ENCODE results near the gene CEP68. TPM values are rescaled to one million over a fixed set of nuclear protein-coding genes. Genes with fewer than 3 reads are reported as not detected.

Gene CEP68
- total and polyA plus RNA-seq, 7 experiments from 2014 or later = 8.5 to 52.0 (median 25.6) TPM

- H3K27me3 ChIP-seq (ENCODE audit: control insufficient read depth in 2 of 2, insufficient read depth in 2 of 2, low read length in 2 of 2) = no peaks in the 10 kb centered on the region
- no peak for ATAC-seq
- no peak overlapping the region for H3K4me3 ChIP-seq (ENCODE audit: low read length)
- ChIA-PET POLR2A (interaction anchor here (1.1 to 2.3 kb wide), 3 partner anchors 10 to 62 kb away, joined by 3 to 16 read pairs (median 5); partner anchors contain the start of gene RAB1A), CTCF (interaction anchor here (0.7 to 0.8 kb wide), 2 partner anchors 28 to 150 kb away, joined by 3 read pairs; no protein-coding TSS in a partner anchor)
- Mint-ChIP-seq H3K4me1 (peaks cover 21 to 49% (median 38%) of the 10 kb centered on the region in 7 donors), H3K4me3 (peak overlapping the region in 8 of 10 donors; percentile 1 to 72 (median 56)), H3K27ac (peak overlapping the region; percentile 44 to 95 (median 85)), H3K9me3 (no peaks in the 10 kb centered on the region), H3K27me3 (no peaks in the 10 kb centered on the region), H3K36me3 (peaks cover 0 to 12% (median 0%) of the 10 kb centered on the region in 5 donors)
- H3K9me3 ChIP-seq (ENCODE audit: control insufficient read depth in 2 of 3, low read length in 3 of 3) = no peaks in the 10 kb centered on the region
- H3K27ac ChIP-seq (ENCODE audit: low read depth, low read length) = no peak overlapping the region
- DNase-seq = peak in 2 of 9 donors; percentile 11 to 20
- intact Hi-C loops (cut with micrococcal nuclease) = loop anchor here in 1 of 2 donors (1.0 kb wide), 1 partner anchor 11 kb away; no protein-coding TSS in a partner anchor
- H3K36me3 ChIP-seq (ENCODE audit: control insufficient read depth in 2 of 3, insufficient read depth in 3 of 3, low read length in 3 of 3) = peaks cover 0 to 38% (median 6%) of the 10 kb centered on the region in 3 experiments
- H3K4me1 ChIP-seq (ENCODE audit: control insufficient read depth in 2 of 2, insufficient read depth in 2 of 2, low read length in 2 of 2) = peaks cover 0 to 25% of the 10 kb centered on the region in 2 donors
Measured at GRCh38 chr2:65067806-65068553, 11.8 kb downstream of the CEP68 start.

- Histone ChIP-seq H3K4me1 (ENCODE audit: control insufficient read depth in 2 of 2, insufficient read depth in 2 of 2, low read length in 2 of 2) (peaks cover 0 to 25% of the 10 kb centered on the region in 2 donors), H3K27me3 (ENCODE audit: control insufficient read depth in 2 of 2, insufficient read depth in 2 of 2, low read length in 2 of 2) (no peaks in the 10 kb centered on the region), H3K4me3 (ENCODE audit: low read length) (no peak overlapping the region), H3K36me3 (ENCODE audit: control insufficient read depth in 2 of 3, insufficient read depth in 3 of 3, low read length in 3 of 3) (peaks cover 0 to 52% (median 9%) of the 10 kb centered on the region in 3 experiments), H3K9me3 (ENCODE audit: control insufficient read depth in 2 of 3, low read length in 3 of 3) (no peaks in the 10 kb centered on the region), H3K27ac (ENCODE audit: low read depth, low read length) (no peak overlapping the region)
- no peaks in the 10 kb centered on the region for H3K27me3 Mint-ChIP-seq
- H3K27ac Mint-ChIP-seq = peak overlapping the region in 5 of 9 donors; percentile 51 to 91 (median 59)
- peaks cover 0 to 20% (median 0%) of the 10 kb centered on the region in 5 donors for H3K36me3 Mint-ChIP-seq
- ATAC-seq (no peak), DNase-seq (no peak)
- POLR2A ChIA-PET = no interaction called here
- no peaks in the 10 kb centered on the region for H3K9me3 Mint-ChIP-seq
- H3K4me1 Mint-ChIP-seq = peaks cover 19 to 35% (median 26%) of the 10 kb centered on the region in 7 donors
- CTCF ChIA-PET = no interaction called here
- intact Hi-C loops (cut with micrococcal nuclease) = no loop called here
- H3K4me3 Mint-ChIP-seq = no peak overlapping the region
Measured at GRCh38 chr2:65069439-65069824, 13.2 kb downstream of the CEP68 start.

GRCh38 chr2:65070172-65070830, 14.1 kb downstream of the CEP68 start:
- Mint-ChIP-seq H3K27me3 (no peaks in the 10 kb centered on the region), H3K27ac (peak overlapping the region in 6 of 9 donors; percentile 38 to 81 (median 61)), H3K4me1 (peaks cover 13 to 26% (median 20%) of the 10 kb centered on the region in 7 donors), H3K9me3 (no peaks in the 10 kb centered on the region), H3K4me3 (no peak overlapping the region), H3K36me3 (peaks cover 0 to 20% (median 0%) of the 10 kb centered on the region in 5 donors)
- no peak for ATAC-seq
- H3K27me3 ChIP-seq (ENCODE audit: control insufficient read depth in 2 of 2, insufficient read depth in 2 of 2, low read length in 2 of 2) = no peaks in the 10 kb centered on the region
- no peak overlapping the region for H3K27ac ChIP-seq (ENCODE audit: low read depth, low read length)
- no peaks in the 10 kb centered on the region for H3K9me3 ChIP-seq (ENCODE audit: control insufficient read depth in 2 of 3, low read length in 3 of 3)
- intact Hi-C loops (cut with micrococcal nuclease) = no loop called here
- H3K4me1 ChIP-seq (ENCODE audit: control insufficient read depth in 2 of 2, insufficient read depth in 2 of 2, low read length in 2 of 2) = peaks cover 0 to 20% of the 10 kb centered on the region in 2 donors
- no peak for DNase-seq
- CTCF ChIA-PET = interaction anchor here (0.9 to 1.0 kb wide), 2 partner anchors 32 to 153 kb away, joined by 3 read pairs; no protein-coding TSS in a partner anchor
- H3K36me3 ChIP-seq (ENCODE audit: control insufficient read depth in 2 of 3, insufficient read depth in 3 of 3, low read length in 3 of 3) = peaks cover 0 to 59% (median 9%) of the 10 kb centered on the region in 3 experiments
- no peak overlapping the region for H3K4me3 ChIP-seq (ENCODE audit: low read length)
- POLR2A ChIA-PET = no interaction called here

- POLR2A ChIA-PET = no interaction called here
Measured at GRCh38 chr2:65070856-65071255, 14.6 kb downstream of the CEP68 start.

GRCh38 chr2:65071499-65072180, 15.4 kb downstream of the CEP68 start:
- no peak for ATAC-seq
- CTCF ChIA-PET = interaction anchor here (0.7 to 1.1 kb wide), 2 partner anchors 15 to 97 kb away, joined by 3 read pairs; no protein-coding TSS in a partner anchor
- no peaks in the 10 kb centered on the region for H3K9me3 Mint-ChIP-seq
- Histone ChIP-seq H3K27ac (ENCODE audit: low read depth, low read length) (no peak overlapping the region), H3K4me1 (ENCODE audit: control insufficient read depth in 2 of 2, insufficient read depth in 2 of 2, low read length in 2 of 2) (peaks cover 0 to 14% of the 10 kb centered on the region in 2 donors), H3K27me3 (ENCODE audit: control insufficient read depth in 2 of 2, insufficient read depth in 2 of 2, low read length in 2 of 2) (no peaks in the 10 kb centered on the region), H3K4me3 (ENCODE audit: low read length) (no peak overlapping the region), H3K36me3 (ENCODE audit: control insufficient read depth in 2 of 3, insufficient read depth in 3 of 3, low read length in 3 of 3) (peaks cover 0 to 71% (median 9%) of the 10 kb centered on the region in 3 experiments), H3K9me3 (ENCODE audit: control insufficient read depth in 2 of 3, low read length in 3 of 3) (no peaks in the 10 kb centered on the region)
- H3K27me3 Mint-ChIP-seq = no peaks in the 10 kb centered on the region
- H3K4me1 Mint-ChIP-seq = peaks cover 13 to 20% (median 19%) of the 10 kb centered on the region in 7 donors
- DNase-seq = no peak
- intact Hi-C loops (cut with micrococcal nuclease) = no loop called here
- H3K27ac Mint-ChIP-seq = peak overlapping the region in 5 of 9 donors; percentile 28 to 59 (median 41)
- POLR2A ChIA-PET = no interaction called here
- peaks cover 0 to 23% (median 0%) of the 10 kb centered on the region in 5 donors for H3K36me3 Mint-ChIP-seq
- H3K4me3 Mint-ChIP-seq = no peak overlapping the region

More at GRCh38 chr2:65070856-65071255, 14.6 kb downstream of the CEP68 start:
- H3K9me3 ChIP-seq (ENCODE audit: control insufficient read depth in 2 of 3, low read length in 3 of 3) = no peaks in the 10 kb centered on the region
- H3K4me1 Mint-ChIP-seq = peaks cover 13 to 24% (median 20%) of the 10 kb centered on the region in 7 donors
- no peaks in the 10 kb centered on the region for H3K27me3 ChIP-seq (ENCODE audit: control insufficient read depth in 2 of 2, insufficient read depth in 2 of 2, low read length in 2 of 2)
- H3K36me3 Mint-ChIP-seq = peaks cover 0 to 20% (median 0%) of the 10 kb centered on the region in 5 donors
- CTCF ChIA-PET = interaction anchor here (0.9 to 1.0 kb wide), 2 partner anchors 32 to 153 kb away, joined by 3 read pairs; no protein-coding TSS in a partner anchor
- peak overlapping the region in 5 of 9 donors; percentile 28 to 77 (median 41) for H3K27ac Mint-ChIP-seq
- peaks cover 0 to 18% of the 10 kb centered on the region in 2 donors for H3K4me1 ChIP-seq (ENCODE audit: control insufficient read depth in 2 of 2, insufficient read depth in 2 of 2, low read length in 2 of 2)
- intact Hi-C loops (cut with micrococcal nuclease) = no loop called here
- no peak overlapping the region for H3K4me3 ChIP-seq (ENCODE audit: low read length)
- H3K4me3 Mint-ChIP-seq = no peak overlapping the region
- H3K27me3 Mint-ChIP-seq = no peaks in the 10 kb centered on the region
- ATAC-seq (no peak), DNase-seq (no peak)
- H3K36me3 ChIP-seq (ENCODE audit: control insufficient read depth in 2 of 3, insufficient read depth in 3 of 3, low read length in 3 of 3) = peaks cover 0 to 65% (median 9%) of the 10 kb centered on the region in 3 experiments
- no peak overlapping the region for H3K27ac ChIP-seq (ENCODE audit: low read depth, low read length)
- H3K9me3 Mint-ChIP-seq = no peaks in the 10 kb centered on the region
